PFSK-1 (cell line): ENCODE results near the gene RINT1.

Experiments
- POLR2AphosphoS5 ChIP-seq: IDR thresholded peaks from 2 replicates; pipeline ENCODE4 v1.6.1; 2012; ENCODE audit warnings: low read depth, mild to moderate bottlenecking, control low read depth, low read length, moderate library complexity
- SIN3A ChIP-seq: IDR thresholded peaks from 2 replicates; pipeline ENCODE4 v1.6.1; 2012; ENCODE audit warnings: mild to moderate bottlenecking, low read length, moderate library complexity, borderline replicate concordance; ENCODE audit not compliant: insufficient read depth

GRCh38 chr7:105589356-105590077 lies 57.5 kb downstream of the RINT1 start:
- TF ChIP-seq POLR2AphosphoS5 = no peak
- no peak for TF ChIP-seq SIN3A
